GM21515 (cell line): Measurements from ENCODE around the gene NPHP1.
"Not testable (repeated sequence)": the region's sequence is repeated elsewhere in the genome, so short reads cannot be mapped to it uniquely, and the experiment has no call there.

ENCODE experiments used
- ATAC-seq: cut with Tn5 transposase; IDR thresholded peaks from one replicate; pipeline ENCODE4 v1.9.1; 2021; ENCODE audit not compliant: unreplicated experiment

The NPHP1 gene

DNA sequence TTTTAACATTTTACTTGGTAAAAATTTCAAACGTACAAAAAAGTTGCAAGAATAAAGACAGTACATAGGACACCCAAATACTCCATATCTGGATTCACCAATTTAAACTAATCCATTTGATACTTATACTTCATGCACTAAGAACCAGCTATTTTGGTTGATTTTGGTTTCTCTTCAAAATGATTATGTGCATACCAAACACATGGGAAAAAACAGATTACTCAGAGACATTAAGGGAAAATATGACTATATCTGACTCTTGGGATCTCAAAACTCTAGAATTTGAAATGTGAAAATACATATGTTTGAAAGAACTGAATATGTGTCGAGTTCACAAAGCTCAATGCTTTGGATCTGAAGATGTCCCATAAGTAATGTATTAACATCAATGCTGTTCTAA, 73.6 kb downstream of the NPHP1 start:
- no peak for ATAC-seq

DNA sequence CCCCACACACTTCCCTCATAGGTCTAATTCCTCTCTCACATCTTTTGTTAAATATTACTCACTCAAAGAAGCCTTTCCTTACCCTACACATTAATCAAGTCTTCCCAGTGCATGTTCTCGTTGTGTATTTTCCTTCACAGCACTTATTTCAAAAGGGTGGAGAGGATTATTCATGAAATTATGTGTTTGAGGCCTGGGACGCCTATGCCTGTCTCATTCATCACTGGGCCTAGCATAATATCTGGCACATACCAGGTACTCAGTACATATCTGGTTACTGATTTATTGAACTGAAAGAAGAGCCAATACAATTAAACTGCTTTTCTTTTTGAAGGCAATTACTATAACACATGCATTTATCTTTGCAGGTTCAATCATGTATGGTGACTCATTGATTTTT, 74.1 kb downstream of the NPHP1 start:
- ATAC-seq: no peak

DNA sequence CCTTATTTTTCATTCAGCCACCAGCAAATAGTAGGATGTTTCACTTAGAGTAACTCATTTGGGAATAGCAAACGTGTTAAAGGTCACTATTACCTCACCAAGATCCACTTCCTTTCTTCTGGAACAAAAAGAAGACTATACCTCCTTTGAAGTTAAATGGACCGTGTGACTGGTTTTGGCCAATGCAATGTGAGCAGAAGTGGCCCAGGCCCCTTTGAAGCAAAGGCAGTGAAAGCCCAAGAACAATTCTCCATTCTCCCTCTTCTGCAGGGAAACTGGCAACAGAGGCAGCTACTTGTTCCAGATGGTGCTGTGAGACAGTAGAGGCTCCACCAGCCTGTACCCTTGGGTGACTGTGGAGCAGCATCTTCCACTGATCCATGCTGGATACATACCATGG, 77.9 kb downstream of the NPHP1 start:
- ATAC-seq: no peak

DNA sequence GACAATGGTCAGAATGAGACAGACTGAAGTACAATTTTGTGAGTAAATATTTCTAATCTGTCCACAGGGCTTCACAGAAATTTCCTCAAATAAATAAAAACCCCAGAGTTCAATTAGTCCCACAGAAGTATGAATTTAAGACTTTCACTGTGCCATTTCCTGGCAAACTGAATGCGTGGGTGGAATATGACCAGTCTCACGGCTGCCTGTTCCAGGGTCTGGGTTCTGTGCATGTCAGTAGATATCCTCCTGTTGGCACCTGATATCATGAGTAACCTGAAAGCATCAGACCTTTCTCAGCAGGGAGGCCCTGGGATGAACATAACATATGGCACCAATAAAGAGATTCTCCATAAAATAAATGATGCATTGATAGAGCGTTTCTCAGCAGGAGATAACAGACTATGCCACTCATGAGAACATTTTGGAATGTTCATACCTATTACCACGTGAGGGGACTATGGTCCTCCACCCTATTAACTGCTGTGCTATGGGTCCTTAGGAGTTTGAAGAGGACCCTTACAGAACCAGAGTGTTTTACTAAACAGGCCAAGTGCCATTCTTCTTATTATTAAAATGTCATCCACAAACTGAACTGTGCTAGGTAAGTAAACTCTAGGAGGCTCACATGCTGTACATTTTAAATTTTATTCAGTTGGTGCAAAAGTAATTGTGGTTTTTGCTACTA, 78.6 kb downstream of the NPHP1 start:
- no peak for ATAC-seq

DNA sequence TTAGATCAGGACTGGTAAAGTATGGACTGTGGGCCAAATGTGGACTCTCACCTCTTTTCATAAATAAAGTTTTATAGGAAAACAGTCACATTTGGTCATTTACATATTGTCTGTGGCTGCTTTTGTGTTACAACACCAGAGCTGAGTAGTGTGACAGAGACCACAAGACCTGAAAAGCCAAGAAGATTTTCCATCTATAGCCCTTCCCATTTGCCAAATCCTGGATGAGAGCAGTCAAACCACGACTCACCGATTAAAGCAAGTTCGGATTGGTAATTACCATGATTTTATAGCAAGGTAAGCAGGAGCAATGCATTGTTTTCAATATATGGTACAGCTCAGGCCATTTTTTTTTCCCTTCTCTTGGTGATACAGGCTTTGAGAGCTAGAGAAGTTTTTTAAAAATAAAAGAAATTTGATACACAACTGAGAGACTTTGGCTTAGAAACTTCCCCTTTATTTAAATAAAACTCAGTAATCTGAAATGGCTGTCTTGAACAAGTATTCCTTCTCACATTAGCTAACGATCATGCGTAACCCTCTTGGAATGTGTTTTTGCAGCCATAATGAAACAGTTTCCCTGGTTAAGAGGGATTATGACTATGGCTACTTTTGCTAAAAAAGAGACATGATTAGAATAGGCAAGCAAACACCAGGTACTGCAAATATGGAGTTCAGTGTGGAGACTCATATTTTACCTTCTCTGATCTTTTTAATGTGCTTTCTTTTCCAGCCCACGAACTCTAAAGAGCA, 79.7 kb downstream of the NPHP1 start:
- ATAC-seq: no peak

DNA sequence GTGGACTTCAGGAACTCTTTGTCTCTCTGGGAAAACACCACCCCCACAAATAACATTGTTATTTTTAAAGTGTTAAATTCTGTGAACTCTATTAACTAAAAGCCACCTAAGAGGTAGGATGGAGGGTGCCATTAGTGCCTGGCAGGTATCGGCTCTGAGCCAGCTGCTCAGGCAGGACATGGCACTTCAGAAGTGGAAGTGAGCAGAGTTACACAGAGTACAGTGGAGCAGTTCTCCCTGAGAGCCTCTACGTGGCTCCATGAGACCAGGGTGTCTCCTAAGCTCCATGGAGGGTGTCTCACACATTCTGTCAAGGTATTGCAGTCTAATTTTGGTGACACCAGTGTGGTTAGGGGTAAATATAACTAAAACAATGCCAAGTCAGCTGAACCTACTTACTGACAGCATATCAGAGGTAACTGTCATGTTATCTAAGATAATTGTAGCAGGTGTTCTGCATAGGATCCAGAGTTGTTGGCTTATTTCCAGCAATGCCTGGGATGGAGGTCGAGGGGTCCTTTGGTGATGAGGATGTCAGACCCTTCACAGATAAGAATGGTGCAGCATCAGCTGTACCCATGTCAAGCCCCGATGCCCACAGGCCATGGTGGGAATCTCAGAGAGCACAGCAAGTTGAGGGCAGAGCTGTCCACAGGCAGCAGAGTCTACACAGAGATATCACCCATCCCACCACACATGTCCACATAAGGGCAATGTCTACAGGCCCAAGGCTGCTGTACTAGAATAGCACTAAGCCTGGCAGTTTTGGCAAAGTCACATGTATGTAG, 80.6 kb downstream of the NPHP1 start:
- ATAC-seq: no peak

DNA sequence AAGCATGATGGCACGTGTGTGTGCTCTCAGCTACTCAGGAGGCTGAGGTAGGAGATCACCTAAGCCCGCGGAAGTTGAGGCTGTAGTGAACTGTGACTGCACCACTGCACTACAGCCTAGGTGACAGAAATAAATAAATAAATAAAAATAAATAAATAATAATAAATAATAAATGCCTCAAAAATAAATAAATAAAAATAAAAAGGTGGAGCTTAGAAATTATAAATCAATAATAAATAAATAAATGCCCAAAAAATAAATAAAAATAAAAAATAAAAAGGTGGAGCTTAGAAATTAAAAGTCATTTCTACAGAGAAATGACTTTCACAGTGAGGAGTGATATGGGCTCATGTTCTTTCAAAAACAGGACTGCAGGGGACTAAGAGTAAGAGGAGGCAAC, 83.2 kb downstream of the NPHP1 start:
- no peak for ATAC-seq

DNA sequence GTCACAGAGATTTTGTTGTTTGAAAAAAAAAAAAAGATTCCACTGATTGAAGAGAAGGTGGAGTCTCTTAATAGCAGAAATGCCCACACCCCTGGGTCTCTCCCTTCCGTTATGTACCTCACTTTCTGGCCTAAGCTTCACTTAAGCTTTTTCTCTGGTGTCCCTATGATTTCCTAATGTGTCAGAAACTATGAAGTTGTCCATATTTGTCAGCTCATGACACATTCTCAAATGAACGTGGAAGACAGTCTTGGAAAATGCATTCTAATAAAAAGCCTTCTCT, 83.8 kb downstream of the NPHP1 start:
- ATAC-seq: no peak

DNA sequence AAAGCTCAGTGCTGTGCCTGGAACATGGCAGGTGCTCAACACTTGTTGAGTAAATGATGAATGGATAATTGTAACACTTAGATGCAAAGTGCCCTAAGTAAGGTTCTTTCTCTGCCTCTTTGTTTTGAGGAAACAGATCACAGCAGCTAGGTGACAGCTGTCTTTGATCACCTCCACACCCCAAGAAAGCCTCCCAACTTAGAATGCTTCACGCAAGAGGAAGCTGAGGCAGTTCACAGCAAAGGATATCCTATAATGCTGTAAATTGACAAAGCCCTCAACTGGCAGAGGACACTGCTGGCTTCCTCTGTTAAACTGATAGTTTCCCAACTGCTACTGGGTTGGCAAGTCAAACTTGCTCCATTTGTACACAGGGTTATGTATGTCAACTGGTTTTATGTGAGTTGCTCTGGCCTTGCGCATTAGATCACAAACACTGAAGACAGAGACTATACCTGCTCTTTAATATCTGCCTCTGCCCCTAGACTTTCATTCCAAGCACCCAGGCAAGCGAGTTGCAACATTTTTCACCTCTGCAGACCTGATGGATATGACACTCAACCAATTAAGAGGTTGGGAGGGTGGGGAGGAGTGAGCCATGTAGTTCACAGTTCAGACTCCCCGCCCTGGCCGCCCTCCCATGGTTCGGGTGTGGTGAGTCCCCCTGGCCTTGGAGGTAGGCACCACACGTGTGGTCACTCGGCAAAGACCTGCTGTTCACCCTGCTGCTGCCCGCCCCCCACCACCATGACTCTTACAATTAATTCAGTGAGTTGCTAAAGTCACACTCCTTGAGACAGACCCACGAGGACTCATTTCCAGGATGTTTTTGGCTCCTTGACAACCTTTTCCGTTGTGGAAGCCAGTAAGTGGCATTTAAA, 84.4 kb downstream of the NPHP1 start:
- ATAC-seq: no peak

DNA sequence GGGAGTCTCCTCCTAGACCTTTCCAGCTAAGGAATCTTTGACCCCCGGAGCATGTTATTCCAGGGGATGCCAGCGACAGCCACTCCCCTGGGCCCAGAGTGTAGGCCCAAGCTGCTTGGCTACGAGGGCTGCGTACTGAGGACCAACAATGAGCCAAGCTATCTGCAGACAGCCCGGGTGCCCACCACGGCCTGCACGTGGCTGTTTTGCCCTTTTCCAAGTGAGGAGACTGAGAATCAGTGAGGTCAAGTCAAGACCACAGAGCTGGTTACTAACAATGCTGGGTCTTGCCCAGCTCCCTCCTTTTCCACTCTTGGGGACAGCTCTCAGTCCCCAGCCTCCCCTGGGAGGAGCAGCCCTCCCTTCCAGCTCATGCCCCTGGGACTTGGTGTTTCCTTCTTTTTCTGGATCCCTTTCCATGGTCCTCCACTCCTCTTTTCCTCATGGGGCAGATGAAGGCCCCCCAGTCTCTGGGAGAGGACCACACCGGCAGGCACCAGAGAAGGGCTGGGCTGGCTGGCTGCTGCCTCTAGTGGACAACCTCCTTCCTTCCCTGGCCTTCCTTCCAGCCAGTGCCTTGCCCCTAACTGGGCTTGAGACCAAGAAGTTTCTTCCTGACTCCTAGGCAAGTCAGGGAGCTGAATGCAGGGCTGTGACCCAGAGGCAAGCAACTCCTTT, 88.6 kb downstream of the NPHP1 start:
- no peak for ATAC-seq

DNA sequence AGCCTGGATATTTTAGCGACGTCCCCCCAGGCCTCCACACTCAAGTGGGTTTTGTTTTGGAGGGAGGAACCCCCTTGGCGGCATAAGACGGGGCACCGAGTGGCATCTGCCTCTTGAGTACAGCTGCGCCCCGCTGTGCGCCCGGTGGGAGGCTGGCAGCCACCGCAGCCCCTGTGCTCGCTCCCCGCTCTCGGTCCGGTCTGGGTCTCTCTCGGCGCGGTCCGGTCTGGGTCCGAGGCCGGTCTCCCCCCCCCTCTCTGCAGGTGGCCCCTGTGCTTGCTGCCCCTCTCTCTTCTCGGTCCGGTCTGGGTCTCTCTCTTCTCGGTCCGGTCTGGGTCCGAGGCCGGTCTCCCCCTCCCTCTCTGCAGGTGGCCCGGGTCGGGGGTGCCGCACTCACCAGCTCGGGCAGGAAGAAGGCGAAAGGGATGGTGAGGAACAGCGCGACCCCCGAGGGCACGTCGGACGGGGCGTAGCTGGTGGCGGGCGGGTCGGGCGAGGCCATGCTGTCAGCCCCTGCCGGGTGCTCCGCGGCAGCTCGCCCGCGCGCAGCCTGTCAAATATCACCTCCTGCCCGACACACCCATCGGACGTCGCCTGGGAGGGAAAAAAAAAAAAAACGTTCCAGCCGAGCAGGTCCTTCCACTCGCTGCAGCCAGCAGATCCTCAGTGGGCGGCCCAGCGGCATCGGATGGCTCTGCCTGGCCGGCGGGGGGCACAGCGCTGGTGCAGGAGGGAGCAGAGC, 89.4 kb downstream of the NPHP1 start, which contains the start of gene MALL:
Gene MALL (minus strand): TSS at position 532 of the 742 bp plus-strand sequence. CDS start 30 bp downstream, at position 502.
- ATAC-seq: no peak

DNA sequence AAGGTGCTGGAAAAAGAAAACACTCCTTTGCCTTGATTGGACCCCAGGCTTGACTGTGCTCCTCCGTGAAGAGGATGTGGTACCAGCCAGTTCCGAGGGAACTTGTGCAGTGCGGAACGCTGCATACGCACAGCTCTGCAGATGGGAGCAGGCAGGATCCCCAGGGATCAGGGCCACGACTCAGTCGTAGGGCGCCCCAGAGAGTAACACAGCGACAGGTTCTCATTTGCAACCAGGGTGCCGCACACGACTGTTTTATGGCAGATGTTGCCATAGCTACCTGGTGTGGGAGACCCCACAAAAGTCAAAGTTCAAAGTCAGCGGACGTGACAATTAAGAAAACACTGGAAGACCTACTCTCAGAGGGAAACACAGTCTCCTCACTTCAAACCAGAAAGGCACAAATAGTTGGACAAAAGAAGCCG, 90.0 kb downstream of the NPHP1 start:
- no peak for ATAC-seq

DNA sequence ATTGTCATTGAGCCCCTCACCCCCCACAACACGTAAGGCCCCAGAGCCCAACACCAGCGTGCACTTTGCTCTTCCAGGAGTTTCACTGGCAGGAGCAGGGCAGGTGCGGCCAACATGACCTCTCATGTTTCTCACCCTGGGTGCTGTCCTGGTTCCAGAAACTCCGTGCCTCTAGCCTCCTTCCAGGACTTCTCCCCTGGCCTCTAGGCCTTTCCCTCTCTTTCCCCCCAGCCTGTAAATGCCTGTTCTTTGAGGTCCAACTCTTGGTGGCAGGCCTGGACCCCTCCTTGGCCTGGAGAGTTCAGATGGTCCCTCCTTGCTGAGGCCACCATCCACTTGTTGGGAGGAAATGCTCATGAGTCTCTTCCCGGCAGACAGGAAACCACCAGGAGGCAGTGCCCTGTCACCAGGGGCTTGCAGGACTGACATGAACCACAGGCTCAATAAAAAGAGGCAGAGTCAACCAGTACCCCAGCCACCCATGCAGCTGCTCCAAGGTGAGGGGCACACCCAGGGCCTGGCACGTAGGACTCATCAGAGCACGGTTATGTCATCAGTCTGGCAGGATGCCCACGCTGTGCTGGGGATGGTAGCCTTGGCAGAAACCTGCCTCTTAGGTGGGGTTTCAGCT, 90.7 kb downstream of the NPHP1 start:
- ATAC-seq: no peak

DNA sequence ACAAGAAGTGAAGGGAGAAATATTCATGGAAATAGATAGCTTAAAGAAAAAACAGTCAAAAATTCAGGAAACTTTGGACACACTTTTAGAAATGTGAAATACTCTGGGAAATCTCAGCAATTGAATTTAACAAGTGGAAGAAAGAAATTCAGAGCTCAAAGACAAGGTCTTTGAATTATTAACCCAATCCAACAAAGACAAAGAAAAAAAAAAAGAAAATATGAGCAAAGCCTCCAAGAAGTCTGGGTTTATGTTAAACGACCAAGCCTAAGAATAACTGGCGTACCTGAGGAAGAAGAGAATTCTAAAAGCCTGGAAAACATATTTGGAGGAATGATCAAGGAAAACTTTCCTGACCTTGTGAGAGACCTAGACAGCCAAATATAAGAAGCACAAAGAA, 96.5 kb downstream of the NPHP1 start:
- ATAC-seq: not testable (repeated sequence)

DNA sequence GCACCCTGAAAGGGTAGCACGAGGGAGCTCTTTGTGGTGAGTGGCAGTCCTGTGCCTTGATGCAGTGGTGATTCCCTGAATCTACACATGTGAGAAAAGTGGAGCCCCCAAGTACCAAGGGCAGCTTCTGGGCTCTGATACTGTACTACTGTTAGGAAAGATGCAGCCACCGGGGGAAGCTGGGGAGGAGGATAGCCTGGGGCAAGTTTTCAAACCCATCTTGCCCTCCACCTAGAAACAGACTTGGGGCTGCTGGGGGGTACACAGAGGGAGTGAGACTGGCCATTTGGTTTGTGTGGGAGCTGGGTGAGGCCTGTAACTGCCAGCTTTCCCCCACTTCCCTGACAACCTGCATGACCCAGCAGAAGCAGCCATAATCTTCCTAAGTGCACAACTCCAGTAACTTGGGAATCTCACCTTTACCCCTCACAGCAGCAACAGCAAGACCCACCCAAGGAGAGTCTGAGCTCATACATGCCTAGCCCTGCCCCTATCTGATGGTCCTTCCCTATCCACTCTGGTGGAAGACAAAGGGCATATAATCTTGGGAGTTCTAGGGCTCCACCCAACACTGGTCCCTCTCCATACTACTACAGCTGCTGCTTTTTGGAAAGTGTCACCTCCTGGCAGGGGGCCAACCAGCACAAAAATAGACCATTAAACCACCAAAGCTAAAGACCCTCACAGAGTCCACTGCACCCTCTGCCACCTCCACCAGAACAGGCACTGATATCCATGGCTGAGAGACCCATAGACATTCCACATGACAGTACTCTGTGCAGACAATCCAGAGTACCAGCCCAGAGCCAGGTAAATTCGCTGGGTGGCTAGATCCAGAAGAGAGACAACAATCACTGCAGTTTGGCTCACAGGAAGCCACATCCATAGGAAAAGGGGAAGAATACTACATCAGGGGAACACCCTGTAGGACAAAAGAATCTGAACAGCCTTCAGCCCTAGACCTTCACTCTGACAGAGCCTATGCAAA, 97.4 kb downstream of the NPHP1 start:
- no peak for ATAC-seq

DNA sequence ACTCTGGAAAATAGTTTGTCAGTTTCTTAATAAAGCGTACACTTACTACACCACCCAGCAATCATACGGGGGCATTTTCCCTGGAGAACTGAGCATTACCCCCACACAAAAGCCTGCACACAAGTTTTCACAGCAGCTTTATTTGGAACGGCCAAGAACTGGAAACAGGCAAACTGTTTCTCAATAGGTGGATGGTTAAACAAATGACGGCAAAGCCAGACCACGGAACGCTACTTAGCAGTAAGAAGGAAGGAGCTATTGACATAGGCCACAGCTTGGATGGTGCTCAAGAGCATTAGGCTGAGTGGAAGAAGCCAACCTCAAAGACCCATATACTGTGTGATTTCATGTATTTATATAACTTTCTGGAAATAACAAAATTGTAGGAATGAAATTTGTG, 98.2 kb downstream of the NPHP1 start:
- ATAC-seq: no peak

DNA sequence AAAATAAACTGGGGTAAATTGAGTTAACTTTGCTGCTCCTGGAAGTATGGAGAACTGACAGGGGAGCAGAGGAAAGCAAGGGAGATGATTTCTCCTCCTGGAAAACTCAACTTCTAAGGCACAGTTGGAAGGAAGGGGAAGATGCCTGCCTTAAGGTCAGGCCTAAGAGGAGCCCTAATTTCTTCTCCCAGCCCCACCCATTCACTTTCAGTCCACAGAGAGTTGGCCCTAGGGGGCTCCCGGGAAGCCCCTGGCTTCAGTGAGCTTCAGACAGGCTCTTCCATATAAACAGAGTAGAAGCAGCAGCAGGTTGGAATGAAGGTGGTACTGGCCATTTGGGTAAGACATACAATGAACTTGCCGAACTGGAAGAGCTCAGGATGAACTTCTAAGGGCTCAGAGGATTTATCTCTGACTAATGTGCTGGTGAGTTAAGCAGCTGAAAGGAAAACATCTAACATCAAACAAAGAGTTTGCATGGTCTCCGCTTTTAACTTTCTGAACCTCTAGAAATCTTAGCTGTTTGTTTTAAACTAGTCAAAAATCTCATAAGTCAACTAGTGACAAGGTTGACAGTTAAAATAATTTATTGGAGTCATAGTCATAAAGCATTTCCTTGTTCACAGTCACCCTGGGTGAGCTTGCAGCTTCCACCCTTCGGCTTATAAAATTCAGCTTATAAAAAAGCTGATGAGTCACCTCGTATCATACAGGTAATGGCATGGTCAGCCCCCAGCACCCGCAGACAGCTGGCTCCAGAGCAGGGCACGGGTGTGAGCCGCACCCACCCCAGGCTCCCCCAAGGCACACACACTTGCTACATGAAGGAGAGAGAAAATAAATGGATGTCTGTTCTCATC, 99.0 kb downstream of the NPHP1 start:
- no peak for ATAC-seq
